CD14-positive monocyte (primary cell): ENCODE measurements around the gene MINK1. TPM values are rescaled to one million over a fixed set of nuclear protein-coding genes. Genes with fewer than 3 reads are reported as not detected.

Source experiments
- DNase-seq, 3 donors: peaks; one replicate each; pipeline ENCODE4 v3.0.0-alpha.2; 2011 to 2022
- H2AFZ ChIP-seq: 2 replicates; pipeline ENCODE4 v1.6.0; 2012; ENCODE audit warnings: mild to moderate bottlenecking, low read depth, low read length, inconsistent platforms; ENCODE audit not compliant: insufficient read depth, poor library complexity, severe bottlenecking
- H3K27ac ChIP-seq, 2 donors: 1 replicate in 1 of 2; 2 replicates in 1 of 2; pipeline ENCODE4 v1.5.1; 2012 to 2013; ENCODE audit warnings: low read length in 2 of 2, control low read depth in 1 of 2, inconsistent platforms in 1 of 2, low read depth in 1 of 2, mild to moderate bottlenecking in 1 of 2
- H3K27me3 ChIP-seq, 2 donors: one replicate each; pipeline versions ENCODE4 v1.6.0 to v1.6.1; 2011 to 2013; ENCODE audit warnings: low read length in 2 of 2; ENCODE audit not compliant: control insufficient read depth in 2 of 2, insufficient read depth in 2 of 2
- H3K36me3 ChIP-seq, 2 donors: replicated peaks in 1 of 2; 1 replicate in 1 of 2; 2 replicates in 1 of 2; pipeline versions ENCODE4 v1.5.1 to v1.6.1; 2012 to 2013; ENCODE audit warnings: low read length in 2 of 2, control low read depth in 1 of 2, inconsistent platforms in 1 of 2, mild to moderate bottlenecking in 1 of 2; ENCODE audit not compliant: insufficient read depth in 2 of 2, control insufficient read depth in 1 of 2
- H3K4me1 ChIP-seq, 2 donors: 1 replicate in 1 of 2; 2 replicates in 1 of 2; pipeline versions ENCODE4 v1.5.1 to v1.6.1; 2012 to 2013; ENCODE audit warnings: low read length in 2 of 2, control low read depth in 1 of 2, inconsistent platforms in 1 of 2, mild to moderate bottlenecking in 1 of 2, moderate library complexity in 1 of 2; ENCODE audit not compliant: insufficient read depth in 2 of 2, control insufficient read depth in 1 of 2
- H3K4me2 ChIP-seq: replicated peaks from 2 replicates; pipeline ENCODE3; 2012; ENCODE audit warnings: low read length, moderate library complexity, mild to moderate bottlenecking; ENCODE audit not compliant: poor library complexity, severe bottlenecking; ENCODE audit errors: extremely low read depth
- H3K4me3 ChIP-seq, 3 experiments: fragments of 200-600 bp in 1 of 3; sonication (generic) in 1 of 3; replicated peaks in 1 of 3; 1 replicate in 2 of 3; 2 replicates in 1 of 3; pipeline ENCODE4 v1.5.1; 2011 to 2013; ENCODE audit warnings: low read length in 3 of 3, mild to moderate bottlenecking in 3 of 3, control low read depth in 2 of 3, low read depth in 2 of 3, inconsistent platforms in 1 of 3, moderate library complexity in 1 of 3
- H3K79me2 ChIP-seq: 2 replicates; pipeline ENCODE4 v1.6.0; 2012; ENCODE audit warnings: mild to moderate bottlenecking, control low read depth, inconsistent platforms, low read length, moderate library complexity; ENCODE audit not compliant: insufficient read depth
- H3K9ac ChIP-seq: 2 replicates; pipeline ENCODE4 v1.6.0; 2017; ENCODE audit warnings: low read length, mild to moderate bottlenecking; ENCODE audit not compliant: insufficient read depth, poor library complexity, severe bottlenecking
- H3K9me3 ChIP-seq, 2 donors: replicated peaks in 1 of 2; 1 replicate in 1 of 2; 2 replicates in 1 of 2; pipeline versions ENCODE4 v1.5.1 to v1.6.1; 2012 to 2013; ENCODE audit warnings: low read length in 2 of 2, control low read depth in 1 of 2; ENCODE audit not compliant: control insufficient read depth in 1 of 2, insufficient read depth in 1 of 2
- H4K20me1 ChIP-seq: 2 replicates; pipeline ENCODE4 v1.6.0; 2012; ENCODE audit warnings: mild to moderate bottlenecking, low read length, control low read depth, moderate library complexity; ENCODE audit not compliant: insufficient read depth
- H3K27ac Mint-ChIP-seq, 7 donors: one replicate each; pipeline ENCODE4 v1.8.0; 2020; ENCODE audit warnings: mild to moderate bottlenecking in 7 of 7, mixed read lengths in 7 of 7, moderate library complexity in 6 of 7, inconsistent platforms in 2 of 7
- H3K27me3 Mint-ChIP-seq, 3 donors: one replicate each; pipeline ENCODE4 v1.8.0; 2021 to 2022; ENCODE audit warnings: low read depth in 3 of 3, mild to moderate bottlenecking in 3 of 3, mixed read lengths in 3 of 3, moderate library complexity in 3 of 3, inconsistent platforms in 1 of 3
- H3K36me3 Mint-ChIP-seq, 2 donors: one replicate each; pipeline ENCODE4 v1.8.0; 2020; ENCODE audit warnings: mixed read lengths in 2 of 2, inconsistent platforms in 1 of 2, mild to moderate bottlenecking in 1 of 2
- H3K4me1 Mint-ChIP-seq: one replicate; pipeline ENCODE4 v1.8.0; 2020; ENCODE audit warnings: mild to moderate bottlenecking, mixed read lengths
- H3K4me3 Mint-ChIP-seq, 2 donors: one replicate each; pipeline ENCODE4 v1.8.0; 2020; ENCODE audit warnings: mild to moderate bottlenecking in 2 of 2, mixed read lengths in 2 of 2, moderate library complexity in 1 of 2
- H3K9me3 Mint-ChIP-seq, 7 donors: one replicate each; pipeline ENCODE4 v1.8.0; 2020 to 2022; ENCODE audit warnings: mixed read lengths in 7 of 7, mild to moderate bottlenecking in 6 of 7, moderate library complexity in 6 of 7, inconsistent platforms in 2 of 7
- CTCF ChIP-seq: fragments of 200-600 bp; IDR thresholded peaks from one replicate; pipeline ENCODE4 v1.8.0; 2022; ENCODE audit warnings: antibody characterized with exemption, mild to moderate bottlenecking
- WGBS: methylation state at CpG from one replicate; pipeline ENCODE4 v1.1.5; 2013; ENCODE audit warnings: missing lambda C conversion rate; ENCODE audit not compliant: insufficient coverage; 5-methylcytosine and 5-hydroxymethylcytosine counted together
- intact Hi-C, 2 donors: fragments of 100-400 bp; cut with micrococcal nuclease; formaldehyde crosslinking; loops; one replicate each; pipeline versions ENCODE4 v1.15.0 to v1.15.1; 2023
- polyA plus RNA-seq, 3 donors: library from polyadenylated mRNA; depleted of rRNA in 1 of 3; unstranded in 2 of 3; stranded (reverse) in 1 of 3; fragments of 300-500 nt in 2 of 3; fragments of >200 nt in 1 of 3; fragmentation: Illumina TruSeq in 2 of 3; gene quantifications; 1 replicate in 2 of 3; 2 replicates in 1 of 3; pipeline ENCODE4 v1.2.3, GENCODE V29; 2012 to 2021

The MINK1 gene
- polyA plus RNA-seq, 3 donors, result 3.2 to 159 (median 7.2) TPM

- Histone ChIP-seq H2AFZ (no peak overlapping the region), H3K79me2 (peaks cover 92% of the 10 kb centered on the region), H3K9me3 (no peaks in the 10 kb centered on the region), H3K36me3 (peaks cover 10 to 31% of the 10 kb centered on the region in 2 donors), H3K4me2 (no peak overlapping the region), H3K27ac (no peak overlapping the region), H3K4me3 (no peak overlapping the region), H4K20me1 (peaks cover 21% of the 10 kb centered on the region), H3K9ac (no peak overlapping the region), H3K27me3 (no peaks in the 10 kb centered on the region), H3K4me1 (peaks cover 41 to 55% of the 10 kb centered on the region in 2 donors)
- peaks cover 65% of the 10 kb centered on the region for H3K4me1 Mint-ChIP-seq
- no peak overlapping the region for H3K27ac Mint-ChIP-seq
- intact Hi-C loops, result loop anchor here (5.0 kb wide), 3 partner anchors 34 to 41 kb away; partner anchors contain the start of gene PSMB6 (in 1 of the 2)
- no peak for DNase-seq
- WGBS, result 100% methylated on average over 1 of the region's 3 CpGs
- no peak for TF ChIP-seq CTCF
- peaks cover 0 to 3% (median 0%) of the 10 kb centered on the region in 3 donors for H3K27me3 Mint-ChIP-seq
- H3K36me3 Mint-ChIP-seq, result peaks cover 51 to 54% of the 10 kb centered on the region in 2 donors
- no peaks in the 10 kb centered on the region for H3K9me3 Mint-ChIP-seq
- no peak overlapping the region for H3K4me3 Mint-ChIP-seq
Measured at GRCh38 chr17:4838309-4838785, 5.2 kb downstream of the MINK1 start.

- Histone ChIP-seq H3K9ac (no peak overlapping the region), H2AFZ (no peak overlapping the region), H4K20me1 (peaks cover 15% of the 10 kb centered on the region), H3K27me3 (no peaks in the 10 kb centered on the region), H3K27ac (no peak overlapping the region), H3K36me3 (peaks cover 10 to 31% of the 10 kb centered on the region in 2 donors), H3K4me2 (no peak overlapping the region), H3K4me3 (no peak overlapping the region), H3K79me2 (peaks cover 85% of the 10 kb centered on the region), H3K9me3 (no peaks in the 10 kb centered on the region), H3K4me1 (peaks cover 43 to 57% of the 10 kb centered on the region in 2 donors)
- Mint-ChIP-seq H3K27ac (no peak overlapping the region), H3K36me3 (peaks cover 51 to 54% of the 10 kb centered on the region in 2 donors), H3K27me3 (peaks cover 0 to 3% (median 0%) of the 10 kb centered on the region in 3 donors), H3K9me3 (no peaks in the 10 kb centered on the region), H3K4me3 (peak overlapping the region in 1 of 2 donors; percentile 17), H3K4me1 (peaks cover 69% of the 10 kb centered on the region)
- WGBS, result 100% methylated on average over 1 of the region's 8 CpGs
- no peak for TF ChIP-seq CTCF
- DNase-seq, result no peak
- intact Hi-C loops, result loop anchor here (5.0 kb wide), 3 partner anchors 33 to 42 kb away; partner anchors contain the start of gene PSMB6 (in 1 of the 2)
Measured at GRCh38 chr17:4839221-4839620, 6.1 kb downstream of the MINK1 start.
